Glomerular visceral epithelial cell (primary cell): ENCODE data around the gene MAP3K12.
"Not testable (repeated sequence)": the region's sequence is repeated elsewhere in the genome, so short reads cannot be mapped to it uniquely, and the experiment has no call there.

Experiments
- DNase-seq: peaks from one replicate; pipeline ENCODE4 v3.0.0-alpha.2; 2016; ENCODE audit errors: extremely low spot score

The MAP3K12 gene

GRCh38 chr12:53499266-53500141, at the start of gene MAP3K12:
TSS of gene MAP3K12 (minus strand) at chr12:53499458. CDS start at chr12:53487391, 12,067 bp downstream.
- peak; percentile 58 for DNase-seq

GRCh38 chr12:53548354-53548753, 49.1 kb upstream of the MAP3K12 start:
- not testable (repeated sequence) for DNase-seq

- DNase-seq: peak; percentile 65
Measured at GRCh38 chr12:53543539-53543938, 44.3 kb upstream of the MAP3K12 start.

GRCh38 chr12:53539526-53539925, 40.3 kb upstream of the MAP3K12 start:
- DNase-seq: no peak

GRCh38 chr12:53538209-53538689, 39.0 kb upstream of the MAP3K12 start:
- DNase-seq: no peak

- no peak for DNase-seq
Measured at GRCh38 chr12:53536962-53537361, 37.7 kb upstream of the MAP3K12 start.

- no peak for DNase-seq
Measured at GRCh38 chr12:53533471-53533870, 34.2 kb upstream of the MAP3K12 start.

GRCh38 chr12:53532524-53533445, 33.5 kb upstream of the MAP3K12 start:
- DNase-seq: no peak

GRCh38 chr12:53532021-53532420, 32.8 kb upstream of the MAP3K12 start:
- DNase-seq: no peak

- DNase-seq: no peak
Measured at GRCh38 chr12:53530920-53531319, 31.7 kb upstream of the MAP3K12 start.

- DNase-seq: no peak
Measured at GRCh38 chr12:53530061-53530460, 30.8 kb upstream of the MAP3K12 start.

GRCh38 chr12:53524476-53524875, 25.2 kb upstream of the MAP3K12 start:
- DNase-seq: no peak

GRCh38 chr12:53523131-53523530, 23.9 kb upstream of the MAP3K12 start:
- no peak for DNase-seq

GRCh38 chr12:53518381-53518780, 19.1 kb upstream of the MAP3K12 start:
- DNase-seq: no peak

GRCh38 chr12:53516758-53517455, 17.6 kb upstream of the MAP3K12 start:
- DNase-seq: no peak

- no peak for DNase-seq
Measured at GRCh38 chr12:53515291-53515680, 16.0 kb upstream of the MAP3K12 start.

- DNase-seq: no peak
Measured at GRCh38 chr12:53514628-53515290, 15.5 kb upstream of the MAP3K12 start.

- DNase-seq: no peak
Measured at GRCh38 chr12:53513712-53514410, 14.6 kb upstream of the MAP3K12 start.

GRCh38 chr12:53510181-53510812, 11.0 kb upstream of the MAP3K12 start:
- DNase-seq: no peak

GRCh38 chr12:53508534-53509170, 9.4 kb upstream of the MAP3K12 start:
- peak; percentile 79 for DNase-seq
